Measurements from ENCODE around the gene DPH6.
"Not testable (repeated sequence)": the region's sequence is repeated elsewhere in the genome, so short reads cannot be mapped to it uniquely, and the experiment has no call there.

The DPH6 gene

DNA sequence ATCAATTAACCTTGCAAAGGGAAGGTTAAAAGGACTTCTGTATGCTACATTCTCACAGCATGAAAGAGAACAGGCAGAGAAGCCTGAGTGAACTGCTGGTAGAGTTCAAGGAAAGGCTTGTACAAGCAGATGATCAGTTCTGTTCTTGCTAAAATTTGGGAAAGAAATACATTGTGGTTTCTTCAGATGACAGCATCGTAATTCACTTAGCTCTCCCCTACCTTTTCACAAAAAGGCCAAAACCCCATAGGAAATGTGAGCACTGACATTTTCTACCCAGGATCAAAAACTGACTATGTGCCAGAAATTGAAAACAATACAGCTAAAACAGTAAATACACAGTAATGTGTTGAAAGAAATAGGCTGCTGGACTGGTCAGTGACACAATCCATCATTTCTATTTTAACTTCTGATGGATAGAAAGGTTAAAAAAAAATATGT is 216.4 kb downstream of the DPH6 start:
- TF ChIP-seq, protein P1, sequence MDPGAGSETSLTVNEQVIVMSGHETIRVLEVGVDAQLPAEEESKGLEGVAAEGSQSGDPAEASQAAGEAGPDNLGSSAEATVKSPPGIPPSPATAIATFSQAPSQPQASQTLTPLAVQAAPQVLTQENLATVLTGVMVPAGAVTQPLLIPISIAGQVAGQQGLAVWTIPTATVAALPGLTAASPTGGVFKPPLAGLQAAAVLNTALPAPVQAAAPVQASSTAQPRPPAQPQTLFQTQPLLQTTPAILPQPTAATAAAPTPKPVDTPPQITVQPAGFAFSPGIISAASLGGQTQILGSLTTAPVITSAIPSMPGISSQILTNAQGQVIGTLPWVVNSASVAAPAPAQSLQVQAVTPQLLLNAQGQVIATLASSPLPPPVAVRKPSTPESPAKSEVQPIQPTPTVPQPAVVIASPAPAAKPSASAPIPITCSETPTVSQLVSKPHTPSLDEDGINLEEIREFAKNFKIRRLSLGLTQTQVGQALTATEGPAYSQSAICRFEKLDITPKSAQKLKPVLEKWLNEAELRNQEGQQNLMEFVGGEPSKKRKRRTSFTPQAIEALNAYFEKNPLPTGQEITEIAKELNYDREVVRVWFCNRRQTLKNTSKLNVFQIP (CRISPR knock-in tag; IDR thresholded peaks at IDR 0.05; ENCODE audit: borderline replicate concordance, low read depth): no peak
- TF ChIP-seq, protein P2, sequence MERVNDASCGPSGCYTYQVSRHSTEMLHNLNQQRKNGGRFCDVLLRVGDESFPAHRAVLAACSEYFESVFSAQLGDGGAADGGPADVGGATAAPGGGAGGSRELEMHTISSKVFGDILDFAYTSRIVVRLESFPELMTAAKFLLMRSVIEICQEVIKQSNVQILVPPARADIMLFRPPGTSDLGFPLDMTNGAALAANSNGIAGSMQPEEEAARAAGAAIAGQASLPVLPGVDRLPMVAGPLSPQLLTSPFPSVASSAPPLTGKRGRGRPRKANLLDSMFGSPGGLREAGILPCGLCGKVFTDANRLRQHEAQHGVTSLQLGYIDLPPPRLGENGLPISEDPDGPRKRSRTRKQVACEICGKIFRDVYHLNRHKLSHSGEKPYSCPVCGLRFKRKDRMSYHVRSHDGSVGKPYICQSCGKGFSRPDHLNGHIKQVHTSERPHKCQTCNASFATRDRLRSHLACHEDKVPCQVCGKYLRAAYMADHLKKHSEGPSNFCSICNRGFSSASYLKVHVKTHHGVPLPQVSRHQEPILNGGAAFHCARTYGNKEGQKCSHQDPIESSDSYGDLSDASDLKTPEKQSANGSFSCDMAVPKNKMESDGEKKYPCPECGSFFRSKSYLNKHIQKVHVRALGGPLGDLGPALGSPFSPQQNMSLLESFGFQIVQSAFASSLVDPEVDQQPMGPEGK (CRISPR knock-in tag; IDR thresholded peaks at IDR 0.05; ENCODE audit: borderline replicate concordance): peak; percentile 81
- TF ChIP-seq ZNF8 (CRISPR knock-in tag; IDR thresholded peaks at IDR 0.05) (no peak), SNAI2 (CRISPR knock-in tag; IDR thresholded peaks at IDR 0.05) (no peak), ISL1 (CRISPR knock-in tag; IDR thresholded peaks at IDR 0.05) (peak; percentile 87), PPARA (CRISPR knock-in tag; IDR thresholded peaks at IDR 0.05; ENCODE audit: borderline replicate concordance) (no peak), TOX (CRISPR knock-in tag; IDR thresholded peaks at IDR 0.05; ENCODE audit: borderline replicate concordance) (peak; percentile 45; the same call in 1 of the 2 replicates), RARB (CRISPR knock-in tag; IDR thresholded peaks at IDR 0.05) (peak; percentile 60; the same call in 1 of the 2 replicates), CSDC2 (CRISPR knock-in tag; IDR thresholded peaks at IDR 0.05) (no peak), GLIS3 (CRISPR knock-in tag; IDR thresholded peaks at IDR 0.05) (no peak), ESRRG (CRISPR knock-in tag; IDR thresholded peaks at IDR 0.05) (no peak), ZNF70 (CRISPR knock-in tag; IDR thresholded peaks at IDR 0.05) (no peak), ZC3H10 (CRISPR knock-in tag; IDR thresholded peaks at IDR 0.05) (peak; percentile 93)
- TF ChIP-seq, protein P3, sequence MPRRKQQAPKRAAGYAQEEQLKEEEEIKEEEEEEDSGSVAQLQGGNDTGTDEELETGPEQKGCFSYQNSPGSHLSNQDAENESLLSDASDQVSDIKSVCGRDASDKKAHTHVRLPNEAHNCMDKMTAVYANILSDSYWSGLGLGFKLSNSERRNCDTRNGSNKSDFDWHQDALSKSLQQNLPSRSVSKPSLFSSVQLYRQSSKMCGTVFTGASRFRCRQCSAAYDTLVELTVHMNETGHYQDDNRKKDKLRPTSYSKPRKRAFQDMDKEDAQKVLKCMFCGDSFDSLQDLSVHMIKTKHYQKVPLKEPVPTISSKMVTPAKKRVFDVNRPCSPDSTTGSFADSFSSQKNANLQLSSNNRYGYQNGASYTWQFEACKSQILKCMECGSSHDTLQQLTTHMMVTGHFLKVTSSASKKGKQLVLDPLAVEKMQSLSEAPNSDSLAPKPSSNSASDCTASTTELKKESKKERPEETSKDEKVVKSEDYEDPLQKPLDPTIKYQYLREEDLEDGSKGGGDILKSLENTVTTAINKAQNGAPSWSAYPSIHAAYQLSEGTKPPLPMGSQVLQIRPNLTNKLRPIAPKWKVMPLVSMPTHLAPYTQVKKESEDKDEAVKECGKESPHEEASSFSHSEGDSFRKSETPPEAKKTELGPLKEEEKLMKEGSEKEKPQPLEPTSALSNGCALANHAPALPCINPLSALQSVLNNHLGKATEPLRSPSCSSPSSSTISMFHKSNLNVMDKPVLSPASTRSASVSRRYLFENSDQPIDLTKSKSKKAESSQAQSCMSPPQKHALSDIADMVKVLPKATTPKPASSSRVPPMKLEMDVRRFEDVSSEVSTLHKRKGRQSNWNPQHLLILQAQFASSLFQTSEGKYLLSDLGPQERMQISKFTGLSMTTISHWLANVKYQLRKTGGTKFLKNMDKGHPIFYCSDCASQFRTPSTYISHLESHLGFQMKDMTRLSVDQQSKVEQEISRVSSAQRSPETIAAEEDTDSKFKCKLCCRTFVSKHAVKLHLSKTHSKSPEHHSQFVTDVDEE (CRISPR knock-in tag; IDR thresholded peaks at IDR 0.05): no peak
- peak; percentile 80 for ATAC-seq

DNA sequence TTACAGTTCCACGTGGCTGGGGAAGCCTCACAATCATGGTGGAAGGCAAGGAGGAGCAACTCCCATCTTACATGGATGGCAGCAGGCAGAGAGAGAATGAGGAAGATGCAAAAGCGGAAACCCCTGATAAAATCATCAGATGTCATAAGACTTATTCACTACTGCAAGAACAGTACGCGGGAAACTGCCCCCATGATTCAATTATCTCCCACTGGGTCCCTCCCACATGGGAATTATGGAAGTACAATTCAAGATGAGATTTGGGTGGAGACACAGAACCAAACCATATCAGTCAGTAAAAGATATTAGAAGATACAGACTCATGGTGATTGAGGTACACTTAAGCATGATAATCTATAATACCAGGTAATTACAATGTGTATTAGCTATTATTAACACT is 217.1 kb downstream of the DPH6 start:
- not testable (repeated sequence) for ATAC-seq
- TF ChIP-seq SNAI2 (CRISPR knock-in tag; IDR thresholded peaks at IDR 0.05) (0 out of 2 replicates have a peak, but pooled peaks have one; percentile 22), CSDC2 (CRISPR knock-in tag; IDR thresholded peaks at IDR 0.05) (peak; percentile 28)

DNA sequence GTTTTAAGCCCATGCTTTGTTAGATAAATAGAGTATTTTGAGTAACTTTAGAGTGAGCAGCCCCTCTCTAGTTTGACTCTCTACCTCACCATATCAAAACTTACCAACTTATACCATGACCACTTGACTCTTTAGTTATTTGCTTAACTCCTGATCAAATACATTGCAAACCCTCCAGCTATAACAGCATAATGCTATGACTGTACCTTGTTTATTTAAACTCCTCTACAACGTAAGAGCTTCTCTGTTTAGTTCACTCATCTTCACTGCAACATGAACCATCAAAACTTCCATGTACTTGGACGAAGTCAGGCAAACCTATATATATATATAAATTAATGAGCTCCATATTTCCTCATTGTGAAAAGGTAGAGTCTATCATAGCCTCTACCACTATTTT is 218.2 kb downstream of the DPH6 start:
- ATAC-seq: no peak
- TF ChIP-seq, protein P1 (CRISPR knock-in tag; IDR thresholded peaks at IDR 0.05; ENCODE audit: borderline replicate concordance, low read depth): no peak
- TF ChIP-seq ZC3H10 (CRISPR knock-in tag; IDR thresholded peaks at IDR 0.05): no peak
- no peak for TF ChIP-seq OSR1 (CRISPR knock-in tag; IDR thresholded peaks at IDR 0.05)

DNA sequence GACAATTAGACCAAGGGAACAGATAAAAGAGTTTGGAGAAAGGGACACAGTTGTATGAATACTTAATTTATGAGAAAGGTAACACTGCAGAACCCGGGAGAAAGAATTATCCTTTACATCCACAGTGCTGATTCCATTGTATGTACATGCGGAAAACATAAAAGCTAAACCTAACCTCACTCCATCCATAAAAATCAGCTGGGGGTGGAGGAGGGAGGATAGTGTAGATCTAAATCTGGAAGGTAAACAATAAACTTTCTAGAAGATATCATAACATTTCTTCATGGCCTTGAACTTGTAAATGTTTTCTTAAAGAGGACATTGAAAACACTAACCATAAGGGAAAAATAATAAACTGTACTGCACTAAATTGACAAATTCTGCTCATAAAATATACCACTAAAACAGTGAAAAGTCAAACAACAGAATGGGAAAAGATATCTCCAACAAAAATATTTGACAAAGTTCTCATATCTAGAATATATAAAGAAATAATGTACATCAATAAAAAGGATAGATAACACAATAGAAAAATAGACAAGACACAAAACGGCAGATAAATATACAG is 220.5 kb downstream of the DPH6 start:
- no peak for ATAC-seq
- TF ChIP-seq, protein P2 (CRISPR knock-in tag; IDR thresholded peaks at IDR 0.05; ENCODE audit: borderline replicate concordance): no peak
- TF ChIP-seq CSDC2 (CRISPR knock-in tag; IDR thresholded peaks at IDR 0.05) (no peak), ZNF70 (CRISPR knock-in tag; IDR thresholded peaks at IDR 0.05) (no peak), RARB (CRISPR knock-in tag; IDR thresholded peaks at IDR 0.05) (no peak)
